Upper lobe of left lung (tissue), 4 donors: ENCODE measurements around the gene PEX26.

Source experiments
- CTCF ChIP-seq, 6 experiments: fragments of 450-650 bp in 4 of 6; fragments of 200-600 bp in 2 of 6; sonication (generic) in 2 of 6; IDR thresholded peaks; one replicate each; pipeline ENCODE4 v1.5.1; 2016 to 2019; ENCODE audit warnings: antibody characterized with exemption in 6 of 6
- EP300 ChIP-seq, 4 donors: sonication (generic); formaldehyde crosslinking; IDR thresholded peaks; one replicate each; pipeline ENCODE4 v1.5.1; 2017; ENCODE audit warnings: antibody characterized with exemption in 4 of 4, control low read depth in 2 of 4
- POLR2A ChIP-seq, 4 donors: fragments of 450-650 bp; IDR thresholded peaks; one replicate each; pipeline ENCODE4 v1.5.1; 2016 to 2017; ENCODE audit warnings: antibody characterized with exemption in 4 of 4, mild to moderate bottlenecking in 2 of 4

- no peak for TF ChIP-seq CTCF (IDR thresholded peaks at IDR 0.05)
- no peak for TF ChIP-seq POLR2A (IDR thresholded peaks at IDR 0.05)
- TF ChIP-seq EP300 (IDR thresholded peaks at IDR 0.05): no peak
Measured at GRCh38 chr22:18071968-18072310, 5.9 kb upstream of the PEX26 start.
